B cell (primary cell): Measurements from ENCODE around the gene CITED2. TPM values are rescaled to one million over a fixed set of nuclear protein-coding genes. Genes with fewer than 3 reads are reported as not detected.

Experiments used
- ATAC-seq: fragments of 200-7000 bp; cut with Tn5 transposase; one replicate; pipeline ENCODE4 v1.10.0; 2021; ENCODE audit warnings: low read depth, mild to moderate bottlenecking, moderate number of reproducible peaks, moderate library complexity
- CTCF ChIA-PET: fragments of 350-600 bp; sonication (Branson Sonifier 250); formaldehyde crosslinking; loops from one replicate; lab custom pipeline; 2021; ENCODE audit warnings: antibody characterized with exemption, inconsistent platforms; lab: Charles Lee
- POLR2A ChIA-PET: fragments of 350-600 bp; sonication (Branson Sonifier 250); formaldehyde crosslinking; loops from one replicate; lab custom pipeline; 2021; ENCODE audit warnings: antibody characterized with exemption; lab: Charles Lee
- DNase-seq: peaks from one replicate; pipeline ENCODE4 v3.0.0; 2013
- H2AFZ ChIP-seq: 2 replicates; pipeline ENCODE4 v1.6.1; 2012; ENCODE audit warnings: mild to moderate bottlenecking, low read depth, low read length; ENCODE audit not compliant: insufficient read depth, poor library complexity, severe bottlenecking
- H3K27ac ChIP-seq, 2 donors: 1 replicate in 1 of 2; 2 replicates in 1 of 2; pipeline ENCODE4 v1.5.1; 2012 to 2013; ENCODE audit warnings: low read length in 2 of 2, mild to moderate bottlenecking in 2 of 2, moderate library complexity in 1 of 2
- H3K27me3 ChIP-seq, 4 experiments: fragments of 200-600 bp in 1 of 4; sonication (generic) in 1 of 4; replicated peaks in 1 of 4; 1 replicate in 2 of 4; 2 replicates in 2 of 4; pipeline versions ENCODE4 v1.6.1 to v1.7.0; 2013 to 2016; ENCODE audit warnings: low read length in 3 of 4, mild to moderate bottlenecking in 2 of 4, mixed read lengths in 1 of 4, moderate library complexity in 1 of 4; ENCODE audit not compliant: insufficient read depth in 4 of 4, control insufficient read depth in 3 of 4; ENCODE audit errors: control extremely low read depth in 1 of 4
- H3K36me3 ChIP-seq, 2 experiments: replicated peaks in 1 of 2; 1 replicate in 1 of 2; 2 replicates in 1 of 2; pipeline versions ENCODE4 v1.6.1 to v1.7.1; 2013; ENCODE audit warnings: low read length in 1 of 2; ENCODE audit not compliant: insufficient read depth in 2 of 2, control insufficient read depth in 1 of 2; ENCODE audit errors: control extremely low read depth in 1 of 2, extremely low read depth in 1 of 2
- H3K4me1 ChIP-seq, 2 donors: fragments of 200-600 bp in 1 of 2; sonication (generic) in 1 of 2; 1 replicate in 1 of 2; 2 replicates in 1 of 2; pipeline versions ENCODE4 v1.5.1 to v1.6.1; 2013 to 2017; ENCODE audit warnings: low read length in 2 of 2; ENCODE audit not compliant: control insufficient read depth in 2 of 2, insufficient read depth in 2 of 2
- H3K4me2 ChIP-seq: replicated peaks from 2 replicates; pipeline ENCODE3; 2012; ENCODE audit warnings: mild to moderate bottlenecking, low read depth, low read length; ENCODE audit not compliant: poor library complexity, severe bottlenecking
- H3K4me3 ChIP-seq, 5 experiments: fragments of 200-600 bp in 1 of 5; sonication (generic) in 1 of 5; 1 replicate in 3 of 5; 2 replicates in 2 of 5; pipeline versions ENCODE4 v1.5.1 to v1.7.0; 2011 to 2016; ENCODE audit warnings: low read length in 4 of 5, mild to moderate bottlenecking in 4 of 5, low read depth in 2 of 5, control low read depth in 1 of 5, moderate library complexity in 1 of 5; ENCODE audit not compliant: insufficient read depth in 1 of 5; ENCODE audit errors: control extremely low read depth in 1 of 5, extremely low read depth in 1 of 5
- H3K79me2 ChIP-seq: fragments of 200-600 bp; sonication (generic); one replicate; pipeline ENCODE4 v1.6.0; 2016; ENCODE audit warnings: low read length; ENCODE audit not compliant: control insufficient read depth, insufficient read depth
- H3K9ac ChIP-seq: fragments of 200-600 bp; sonication (generic); 2 replicates; pipeline ENCODE4 v1.6.1; 2017; ENCODE audit warnings: mild to moderate bottlenecking, low read length, moderate library complexity
- H3K9me3 ChIP-seq, 3 donors: one replicate each; pipeline versions ENCODE4 v1.6.1 to v1.7.1; 2013; ENCODE audit warnings: low read length in 2 of 3; ENCODE audit not compliant: control insufficient read depth in 2 of 3, insufficient read depth in 1 of 3; ENCODE audit errors: control extremely low read depth in 1 of 3
- H4K20me1 ChIP-seq: 2 replicates; pipeline ENCODE4 v1.6.0; 2012; ENCODE audit warnings: mild to moderate bottlenecking, low read length; ENCODE audit not compliant: insufficient read depth, control insufficient read depth, poor library complexity, severe bottlenecking
- H3K27ac Mint-ChIP-seq: one replicate; pipeline ENCODE4 v1.8.0; 2021; ENCODE audit warnings: mixed read lengths
- H3K27me3 Mint-ChIP-seq: one replicate; pipeline ENCODE4 v1.8.0; 2021; ENCODE audit warnings: mixed read lengths
- H3K4me1 Mint-ChIP-seq: one replicate; pipeline ENCODE4 v1.8.0; 2021; ENCODE audit warnings: mixed read lengths
- H3K4me3 Mint-ChIP-seq: one replicate; pipeline ENCODE4 v1.8.0; 2021; ENCODE audit warnings: mixed read lengths
- H3K9me3 Mint-ChIP-seq: one replicate; pipeline ENCODE4 v1.8.0; 2022; ENCODE audit warnings: mixed read lengths; ENCODE audit not compliant: insufficient read depth
- CTCF ChIP-seq: fragments of 200-600 bp; IDR thresholded peaks from one replicate; pipeline ENCODE4 v1.8.0; 2022; ENCODE audit warnings: antibody characterized with exemption, mild to moderate bottlenecking
- EZH2 ChIP-seq: IDR thresholded peaks from 2 replicates; pipeline ENCODE4 v1.6.1; 2012; ENCODE audit warnings: borderline replicate concordance, low read depth, mild to moderate bottlenecking, moderate library complexity, low read length; ENCODE audit not compliant: insufficient read depth, poor library complexity, severe bottlenecking
- WGBS: methylation state at CpG from one replicate; pipeline ENCODE4 v1.1.5; 2013; ENCODE audit warnings: missing lambda C conversion rate; ENCODE audit not compliant: insufficient coverage; 5-methylcytosine and 5-hydroxymethylcytosine counted together
- intact Hi-C: fragments of 100-400 bp; cut with micrococcal nuclease; formaldehyde crosslinking; loops from one replicate; pipeline ENCODE4 v1.10.0; 2022
- polyA plus RNA-seq: library from polyadenylated mRNA; depleted of rRNA; stranded (reverse); fragments of >200 nt; gene quantifications from 2 replicates; pipeline ENCODE4 v1.2.3, GENCODE V29; 2012
- total RNA-seq, 2 donors: library from RNA; stranded (reverse); fragments of 120-200 nt in 1 of 2; gene quantifications; 1 replicate in 1 of 2; 2 replicates in 1 of 2; pipeline versions ENCODE4 v1.2.3 to v1.2.4, GENCODE V29; 2013 to 2022

Gene CITED2
- total and polyA plus RNA-seq, 2 donors (not counting 1 experiment from before 2014, with no cell fraction given): 56.2 to 67.9 TPM

GRCh38 chr6:139378882-139379341 is 4.5 kb upstream of the CITED2 start:
- no peak overlapping the region for H3K4me2 ChIP-seq
- no CpG with 5 or more reads among the region's 1 CpG for WGBS
- no peaks in the 10 kb centered on the region for H3K36me3 ChIP-seq
- no peak for DNase-seq
- Mint-ChIP-seq H3K27me3 (no peaks in the 10 kb centered on the region), H3K4me1 (peaks cover 4% of the 10 kb centered on the region), H3K27ac (no peak overlapping the region), H3K9me3 (no peaks in the 10 kb centered on the region), H3K4me3 (no peak overlapping the region)
- intact Hi-C loops: no loop called here
- CTCF ChIA-PET: interaction anchor here (1.7 to 2.1 kb wide), 3 partner anchors 9 to 160 kb away, joined by 4 to 7 read pairs (median 5); no protein-coding TSS in a partner anchor
- no peaks in the 10 kb centered on the region for H3K9me3 ChIP-seq
- no peak overlapping the region for H2AFZ ChIP-seq
- ATAC-seq: no peak
- peaks cover 5 to 7% of the 10 kb centered on the region in 2 donors for H3K4me1 ChIP-seq
- no peak overlapping the region for H3K27ac ChIP-seq
- no peak overlapping the region for H3K4me3 ChIP-seq
- POLR2A ChIA-PET: no interaction called here
- no peaks in the 10 kb centered on the region for H4K20me1 ChIP-seq
- H3K27me3 ChIP-seq: no peaks in the 10 kb centered on the region
- peaks cover 2% of the 10 kb centered on the region for H3K79me2 ChIP-seq
- no peak overlapping the region for H3K9ac ChIP-seq
- TF ChIP-seq EZH2 (no peak), CTCF (no peak)

GRCh38 chr6:139378226-139378625 is 3.8 kb upstream of the CITED2 start:
- no peak overlapping the region for H3K4me3 ChIP-seq
- H3K27me3 ChIP-seq: no peaks in the 10 kb centered on the region
- no peak for DNase-seq
- H3K36me3 ChIP-seq: no peaks in the 10 kb centered on the region
- peaks cover 9% of the 10 kb centered on the region for H3K79me2 ChIP-seq
- TF ChIP-seq EZH2 (no peak), CTCF (no peak)
- ATAC-seq: no peak
- H2AFZ ChIP-seq: no peak overlapping the region
- Mint-ChIP-seq H3K4me1 (peaks cover 4% of the 10 kb centered on the region), H3K9me3 (no peaks in the 10 kb centered on the region), H3K27me3 (no peaks in the 10 kb centered on the region), H3K4me3 (no peak overlapping the region), H3K27ac (no peak overlapping the region)
- ChIA-PET CTCF (interaction anchor here (0.6 to 1.7 kb wide), 3 partner anchors 9 to 643 kb away, joined by 4 to 7 read pairs (median 4); no protein-coding TSS in a partner anchor), POLR2A (no interaction called here)
- H4K20me1 ChIP-seq: no peaks in the 10 kb centered on the region
- H3K9me3 ChIP-seq: no peaks in the 10 kb centered on the region
- H3K4me1 ChIP-seq: peaks cover 5 to 7% of the 10 kb centered on the region in 2 donors
- intact Hi-C loops: no loop called here
- H3K9ac ChIP-seq: no peak overlapping the region
- no peak overlapping the region for H3K27ac ChIP-seq
- H3K4me2 ChIP-seq: no peak overlapping the region
